Kidney tubule cell (primary cell): ENCODE data around the gene YJU2.
A peak's percentile ranks its signal among the peaks of the same experiment; 100 is the strongest.
"Not testable (repeated sequence)": the region's sequence is repeated elsewhere in the genome, so short reads cannot be mapped to it uniquely, and the experiment has no call there.

Experiments
- DNase-seq: peaks from one replicate; pipeline ENCODE4 v3.0.0-alpha.2; 2018; ENCODE audit warnings: low spot score

The YJU2 gene

GRCh38 chr19:4228765-4229178, 18.1 kb upstream of the YJU2 start:
- DNase-seq = no peak

DNA sequence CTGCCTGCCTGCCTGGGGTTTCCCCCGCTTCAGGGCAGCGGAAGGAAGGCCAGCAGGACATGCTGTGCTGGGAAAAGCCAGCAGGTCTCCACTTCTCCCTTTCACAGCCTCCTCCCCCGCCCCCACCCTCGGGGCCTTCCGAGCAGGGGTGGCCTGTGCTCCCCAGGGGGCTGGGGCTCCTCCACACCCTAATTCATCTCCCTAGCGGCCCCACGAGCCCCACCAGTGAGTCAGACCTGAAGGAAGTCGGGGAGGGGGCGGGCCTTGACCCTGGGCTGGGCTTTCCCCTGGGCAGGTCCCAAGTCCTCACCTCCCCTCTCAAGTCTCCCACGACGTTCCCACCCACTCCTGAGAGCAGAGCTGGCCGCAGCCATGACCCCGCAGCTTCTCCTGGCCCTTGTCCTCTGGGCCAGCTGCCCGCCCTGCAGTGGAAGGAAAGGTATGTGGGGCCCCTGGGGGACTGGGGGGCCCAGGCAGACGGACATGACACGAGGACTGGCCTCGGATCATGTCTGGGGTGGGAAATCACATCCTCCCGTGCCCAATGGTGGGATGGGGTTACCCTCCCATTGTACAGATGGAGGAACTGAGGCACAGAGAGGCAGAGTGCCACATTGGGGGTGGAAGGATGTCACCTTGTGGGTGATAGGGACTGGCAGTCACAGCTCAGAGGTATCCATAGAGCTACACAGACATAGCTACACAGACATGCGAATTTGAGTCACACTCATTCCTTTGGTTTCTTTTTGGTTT, 17.5 kb upstream of the YJU2 start, which contains the start of gene EBI3:
Gene EBI3, plus strand, starts transcription at position 345 of the 753 bp plus-strand sequence. Its CDS starts 28 bp downstream, at position 373.
- DNase-seq = peak; percentile 79

- not testable (repeated sequence) for DNase-seq
These were observed 16.6 kb upstream of the YJU2 start for GRCh38 chr19:4230237-4230636.

GRCh38 chr19:4231521-4231920, 15.4 kb upstream of the YJU2 start:
- not testable (repeated sequence) for DNase-seq

DNA sequence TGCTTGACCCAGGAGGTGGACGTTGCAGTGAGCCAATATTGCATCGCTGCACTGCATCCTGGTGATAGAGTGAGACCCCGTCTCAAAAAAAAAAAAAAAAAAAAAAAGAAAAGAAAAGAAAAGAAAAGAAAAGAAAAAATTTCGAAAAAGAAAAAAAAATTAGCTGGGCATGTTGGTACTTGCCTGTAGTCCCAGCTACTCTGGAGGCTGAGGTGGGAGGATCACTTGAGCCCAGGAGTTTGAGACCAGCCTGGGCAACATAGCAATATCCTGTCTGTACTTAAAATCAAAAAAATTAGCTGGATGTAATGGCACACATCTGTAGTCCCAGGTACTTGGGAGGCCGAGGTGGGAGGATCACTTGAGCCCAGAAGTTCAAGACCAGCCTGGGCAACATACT, 14.7 kb upstream of the YJU2 start:
- not testable (repeated sequence) for DNase-seq

DNA sequence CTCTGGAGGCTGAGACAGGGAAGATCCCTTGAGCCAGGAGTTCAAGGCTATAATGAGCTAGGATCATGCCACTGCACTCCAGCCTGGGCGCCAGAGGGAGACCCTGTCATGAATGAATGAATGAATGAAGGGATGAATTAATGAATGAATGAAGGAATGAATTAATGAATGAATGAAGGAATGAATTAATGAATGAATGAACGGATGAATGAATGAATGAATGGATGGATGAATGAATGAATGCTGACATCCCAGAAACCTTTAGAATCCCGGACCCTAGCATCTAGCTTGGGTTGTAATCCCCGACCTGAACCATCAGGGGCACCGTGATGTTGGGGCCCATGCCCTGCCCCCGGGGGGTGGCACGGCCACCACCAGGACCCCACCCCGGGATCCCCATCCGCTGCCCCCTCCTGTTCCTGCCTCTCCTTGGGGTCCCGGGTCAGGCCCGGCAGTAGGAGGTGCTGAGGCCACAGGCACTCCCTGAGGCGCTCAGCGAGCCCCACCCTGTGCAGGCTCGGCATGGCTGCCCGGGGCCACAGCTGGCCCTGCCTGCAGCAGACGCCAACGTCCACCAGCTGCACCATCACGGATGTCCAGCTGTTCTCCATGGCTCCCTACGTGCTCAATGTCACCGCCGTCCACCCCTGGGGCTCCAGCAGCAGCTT, 14.1 kb upstream of the YJU2 start:
- DNase-seq = no peak

GRCh38 chr19:4233282-4233853, 13.5 kb upstream of the YJU2 start:
- DNase-seq = peak; percentile 49

- DNase-seq = no peak
These were observed 12.6 kb upstream of the YJU2 start for GRCh38 chr19:4234142-4234861.

- no peak for DNase-seq
These were observed 12.0 kb upstream of the YJU2 start for GRCh38 chr19:4234862-4235201.

DNA sequence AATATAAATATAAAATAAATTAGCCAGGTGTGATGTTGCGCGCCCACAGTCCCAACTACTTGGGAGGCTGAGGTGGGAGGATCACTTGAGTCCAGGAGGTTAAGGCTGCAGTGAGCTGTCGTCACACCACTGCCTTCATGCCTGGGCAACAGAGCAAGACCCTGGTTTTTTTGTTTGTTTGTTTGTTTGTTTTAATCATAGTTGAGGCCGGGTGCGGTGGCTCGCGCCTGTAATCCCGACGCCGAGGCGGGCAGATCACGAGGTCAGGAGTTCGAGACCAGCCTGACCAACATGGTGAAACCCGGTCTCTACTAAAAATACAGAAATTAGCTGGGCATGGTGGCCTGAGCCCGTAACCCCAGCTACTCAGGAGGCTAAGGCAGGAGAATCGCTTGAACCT, 9.4 kb upstream of the YJU2 start:
- not testable (repeated sequence) for DNase-seq

- no peak for DNase-seq
These were observed 8.0 kb upstream of the YJU2 start for GRCh38 chr19:4238831-4239230.

DNA sequence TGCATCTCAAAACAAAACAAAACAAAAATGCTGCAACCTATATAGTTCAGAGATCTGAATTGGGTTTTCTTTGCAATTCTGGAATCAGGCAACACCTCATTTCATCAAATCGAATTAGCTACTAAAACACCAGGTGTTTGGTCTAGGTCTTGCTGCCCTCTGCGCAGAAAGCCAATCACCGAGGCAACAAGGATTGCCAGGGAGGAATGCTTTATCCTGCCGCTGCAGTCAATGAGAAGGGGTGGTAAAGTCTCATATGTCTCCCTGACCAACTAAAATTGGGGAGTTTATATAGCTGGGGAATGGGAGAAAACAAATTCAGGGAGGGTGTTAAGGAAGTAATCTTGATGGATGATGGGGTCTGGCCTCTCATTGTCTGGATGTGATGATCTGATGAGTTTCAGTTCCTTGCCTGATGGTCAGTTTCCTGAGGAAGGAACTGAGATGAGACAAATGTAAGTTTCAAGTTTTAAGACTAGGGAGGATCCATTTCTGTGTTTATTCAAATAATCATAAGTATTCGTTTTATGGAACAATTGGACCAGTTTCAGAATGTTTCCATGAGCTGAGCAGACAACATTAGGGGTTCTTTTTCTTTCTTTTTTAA, 5.0 kb upstream of the YJU2 start:
- no peak for DNase-seq

DNA sequence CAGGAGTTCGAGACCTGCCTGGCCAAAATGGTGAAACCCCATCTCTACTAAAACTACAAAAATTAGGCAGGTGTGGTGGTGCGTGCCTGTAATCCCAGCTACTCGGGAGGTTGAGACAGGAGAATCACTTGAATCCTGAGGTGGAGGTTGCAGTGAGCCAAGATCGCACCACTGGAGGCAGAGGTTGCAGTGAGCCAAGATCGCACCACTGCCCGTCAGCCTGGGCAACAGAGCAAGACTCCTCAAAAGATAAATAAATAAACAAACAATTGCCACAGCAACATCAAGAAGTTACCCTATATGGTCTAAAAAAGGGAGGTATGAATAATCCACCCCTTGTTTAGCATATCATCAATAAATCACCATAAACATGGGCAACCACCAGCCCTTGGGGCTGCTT, 942 bp upstream of the YJU2 start:
- not testable (repeated sequence) for DNase-seq

- DNase-seq = no peak
These were observed 9.7 kb downstream of the YJU2 start for GRCh38 chr19:4256563-4256962.

DNA sequence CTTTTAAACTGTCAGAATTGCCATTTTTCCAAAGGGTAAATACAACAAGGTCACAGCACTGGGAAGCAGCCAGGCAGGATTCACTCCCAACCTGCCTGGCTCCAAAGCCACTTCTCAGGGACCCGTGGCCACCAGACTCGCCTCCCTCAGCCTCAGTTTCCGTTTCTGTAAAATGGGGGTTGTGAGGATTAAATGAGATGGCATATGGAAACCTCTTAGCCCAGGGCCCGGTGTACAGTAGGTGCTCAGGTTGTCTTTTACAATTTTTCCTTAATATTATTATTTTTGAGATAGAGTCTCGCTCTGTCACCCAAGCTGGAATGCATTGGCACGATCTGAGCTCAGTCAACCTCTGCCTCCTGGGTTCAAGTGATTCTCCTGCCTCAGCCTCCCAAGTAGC, 10.1 kb downstream of the YJU2 start:
- no peak for DNase-seq

DNA sequence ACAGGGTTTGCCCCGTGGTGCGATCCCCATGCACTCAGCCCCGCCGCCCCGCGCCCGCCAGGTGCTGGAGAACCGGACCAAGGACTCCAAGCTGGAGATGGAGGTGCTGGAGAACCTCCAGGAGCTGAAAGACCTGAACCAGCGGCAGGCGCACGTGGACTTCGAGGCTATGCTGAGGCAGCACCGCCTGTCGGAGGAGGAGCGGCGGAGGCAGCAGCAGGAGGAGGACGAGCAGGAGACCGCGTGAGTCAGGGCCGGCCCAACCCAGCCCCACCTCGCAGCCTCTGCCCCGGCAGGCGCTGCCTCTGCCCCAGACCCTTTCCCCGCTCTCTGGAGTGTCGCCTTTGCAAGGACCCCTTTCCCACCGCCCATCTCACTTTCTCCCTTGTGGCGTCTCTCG, 11.3 kb downstream of the YJU2 start:
- no peak for DNase-seq

DNA sequence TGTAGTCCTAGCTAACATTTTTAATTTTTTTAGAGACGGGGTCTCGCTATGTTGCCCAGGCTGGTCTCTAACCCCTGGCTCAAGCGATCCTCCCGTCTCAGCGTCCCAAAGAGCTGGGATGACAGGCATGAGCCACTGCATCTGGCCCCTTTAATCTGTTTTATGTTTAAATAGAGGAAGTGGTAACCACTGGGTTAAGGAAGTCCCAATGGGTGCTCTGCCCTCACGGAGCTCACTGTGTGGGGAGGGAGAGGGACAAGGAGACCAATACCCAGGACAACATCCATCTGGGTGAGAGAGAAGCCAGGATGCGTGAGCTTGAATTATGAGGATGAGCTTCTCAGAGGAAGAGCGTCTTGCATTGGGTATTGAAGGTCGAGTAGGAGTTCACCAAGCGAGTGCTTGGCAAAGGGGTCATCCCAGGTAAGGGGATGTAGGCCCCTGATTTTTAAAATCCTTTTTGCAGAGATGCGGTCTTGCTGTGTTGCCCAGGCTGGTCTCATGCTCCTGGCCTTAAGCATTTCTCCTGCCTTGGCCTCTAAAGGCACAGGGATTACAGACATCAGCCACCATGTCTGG, 13.8 kb downstream of the YJU2 start:
- DNase-seq = no peak

DNA sequence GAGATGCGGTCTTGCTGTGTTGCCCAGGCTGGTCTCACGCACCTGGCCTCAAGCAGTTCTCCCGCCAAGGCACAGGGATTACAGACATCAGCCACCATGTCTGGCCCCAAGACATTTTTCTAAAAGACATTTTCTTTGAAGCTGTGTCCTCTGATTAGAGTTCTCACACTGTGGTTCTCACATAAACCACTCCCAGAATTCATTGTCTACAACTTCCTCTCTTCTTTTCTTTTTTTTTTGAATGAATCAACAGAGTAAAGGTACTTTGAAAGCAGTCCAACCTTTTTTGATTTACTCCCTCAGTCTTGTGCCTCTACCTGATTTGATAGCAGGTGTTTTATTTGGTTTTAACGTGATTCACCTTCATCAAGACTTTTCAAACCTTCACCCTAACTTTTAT, 17.9 kb downstream of the YJU2 start:
- DNase-seq = no peak

DNA sequence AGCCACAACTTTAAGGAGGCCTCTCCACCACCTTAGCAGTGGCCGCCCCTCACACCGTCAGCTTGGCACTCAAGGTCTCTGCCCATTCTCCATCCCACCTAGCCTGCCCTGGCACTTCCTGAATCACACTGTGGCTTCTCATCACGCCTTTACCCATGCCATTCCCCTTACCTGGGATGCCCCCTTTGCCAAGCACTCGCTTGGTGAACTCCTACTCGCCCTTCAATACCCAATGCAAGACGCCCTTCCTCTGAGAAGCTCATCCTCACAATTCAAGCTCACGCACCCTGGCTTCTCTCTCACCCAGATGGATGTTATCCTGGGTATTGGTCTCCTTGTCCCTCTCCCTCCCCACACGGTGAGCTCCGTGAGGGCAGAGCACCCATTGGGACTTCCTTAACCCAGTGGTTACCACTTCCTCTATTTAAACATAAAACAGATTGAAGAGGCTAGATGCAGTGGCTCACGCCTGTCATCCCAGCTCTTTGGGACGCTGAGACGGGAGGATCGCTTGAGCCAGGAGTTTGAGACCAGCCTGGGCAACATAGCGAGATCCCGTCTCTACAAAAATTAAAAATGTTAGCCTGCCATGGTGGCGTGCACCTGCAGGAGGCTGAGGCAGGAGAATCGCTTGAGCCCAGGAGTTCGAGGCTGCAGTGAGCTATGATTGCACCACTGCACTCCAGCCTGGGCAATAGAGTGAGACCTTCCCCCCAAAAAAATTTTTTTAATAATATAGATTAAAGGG, 19.5 kb downstream of the YJU2 start:
- no peak for DNase-seq

GRCh38 chr19:4267101-4267900, 20.4 kb downstream of the YJU2 start:
- DNase-seq = peak; percentile 40
